Stimulated activated CD8-positive, alpha-beta memory T cell treated with anti-CD3 and anti-CD28 coated beads, Interleukin-2, amount 100 ng/mL, for 1 hour (primary cell): ENCODE measurements around the gene TMCO4.
"Not testable (repeated sequence)": the region's sequence is repeated elsewhere in the genome, so short reads cannot be mapped to it uniquely, and the experiment has no call there.

Source experiments
- DNase-seq, 2 donors: peaks; one replicate each; pipeline ENCODE4 v3.0.0-alpha.2; 2020; ENCODE audit warnings: low read depth in 2 of 2

Gene TMCO4

DNA sequence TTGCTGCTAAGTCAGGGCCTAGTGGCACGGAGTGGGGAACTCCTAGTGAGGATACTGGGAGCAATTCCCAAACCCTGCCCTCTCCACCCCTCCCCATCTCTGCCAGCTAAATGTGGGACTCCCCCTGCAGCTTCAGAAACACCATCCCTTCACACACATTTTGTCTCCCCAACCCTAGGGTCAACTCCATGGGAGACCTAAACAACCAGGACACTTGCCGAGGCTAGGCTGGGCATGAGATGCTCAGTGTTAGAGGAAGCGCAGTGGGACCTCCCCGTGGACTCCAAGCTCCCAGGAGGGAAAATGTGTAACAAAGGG, 13.9 kb upstream of the TMCO4 start:
- no peak for DNase-seq

DNA sequence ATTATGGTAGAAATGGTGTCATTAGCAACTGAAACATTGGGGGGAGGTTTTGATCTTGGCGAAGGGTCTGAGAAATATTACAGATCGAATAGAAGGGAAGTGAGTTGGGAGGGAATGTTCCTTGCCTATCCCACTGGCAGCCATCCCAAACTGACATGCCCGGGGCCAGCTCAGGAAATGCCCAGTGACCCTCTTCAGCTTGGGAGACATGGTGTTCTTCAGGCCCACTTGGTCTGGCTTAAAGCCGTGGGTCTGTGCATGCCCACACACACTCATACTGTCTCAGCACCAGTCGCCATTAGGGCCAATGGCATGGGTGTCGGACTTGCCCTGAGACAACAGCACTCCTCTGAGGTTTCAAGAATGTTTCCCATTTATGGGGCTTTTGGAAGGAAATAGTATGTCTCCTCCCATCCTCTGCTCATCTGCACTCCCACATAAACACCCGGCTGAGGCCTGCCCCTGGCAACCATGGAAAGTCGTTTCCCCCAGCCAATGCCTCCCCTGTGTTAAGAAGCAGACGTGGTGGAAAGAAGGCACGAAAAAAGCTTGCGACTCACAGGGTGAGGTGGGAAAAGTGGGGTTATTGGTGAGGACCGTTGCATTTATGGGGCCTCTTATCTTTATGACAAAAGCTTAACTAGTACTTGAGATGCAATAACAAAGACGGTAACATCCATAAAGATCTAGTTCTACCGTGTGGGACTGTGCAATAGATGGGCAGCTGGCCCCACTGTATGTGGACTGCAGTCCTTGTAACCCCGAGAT, 13.3 kb upstream of the TMCO4 start:
- DNase-seq: no peak

DNA sequence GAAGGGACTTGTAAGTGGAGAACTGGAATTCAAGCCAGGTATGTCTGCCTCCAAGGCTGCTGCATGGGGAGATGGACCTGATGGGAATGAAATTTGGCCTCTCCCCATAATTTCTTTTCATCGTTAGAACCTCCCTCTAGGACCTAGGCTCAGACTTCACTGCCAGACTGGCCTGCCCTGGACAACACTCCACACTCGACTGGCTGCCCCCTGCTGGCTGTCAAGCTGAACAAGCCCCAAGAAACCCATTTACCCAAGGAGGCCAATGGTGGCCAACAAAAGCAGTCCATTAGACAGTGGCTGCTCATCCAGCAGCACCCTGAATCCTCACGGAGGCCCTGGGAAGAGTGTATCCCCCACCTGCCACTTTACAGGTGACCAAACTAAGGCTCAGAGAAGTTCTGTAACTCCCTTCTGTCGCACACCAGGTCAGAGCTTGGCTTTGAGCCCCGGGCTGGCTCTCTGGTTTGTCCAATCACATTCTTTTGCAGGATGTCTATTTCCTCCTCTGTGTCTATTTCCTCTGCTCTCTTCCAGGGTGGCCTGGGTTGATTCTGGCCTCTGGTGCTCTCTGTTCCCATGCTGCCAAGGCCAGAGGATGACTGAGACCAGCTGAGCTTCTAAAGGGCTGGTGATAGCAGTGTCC, 11.6 kb upstream of the TMCO4 start:
- peak in 1 of 2 donors; percentile 14 for DNase-seq

DNA sequence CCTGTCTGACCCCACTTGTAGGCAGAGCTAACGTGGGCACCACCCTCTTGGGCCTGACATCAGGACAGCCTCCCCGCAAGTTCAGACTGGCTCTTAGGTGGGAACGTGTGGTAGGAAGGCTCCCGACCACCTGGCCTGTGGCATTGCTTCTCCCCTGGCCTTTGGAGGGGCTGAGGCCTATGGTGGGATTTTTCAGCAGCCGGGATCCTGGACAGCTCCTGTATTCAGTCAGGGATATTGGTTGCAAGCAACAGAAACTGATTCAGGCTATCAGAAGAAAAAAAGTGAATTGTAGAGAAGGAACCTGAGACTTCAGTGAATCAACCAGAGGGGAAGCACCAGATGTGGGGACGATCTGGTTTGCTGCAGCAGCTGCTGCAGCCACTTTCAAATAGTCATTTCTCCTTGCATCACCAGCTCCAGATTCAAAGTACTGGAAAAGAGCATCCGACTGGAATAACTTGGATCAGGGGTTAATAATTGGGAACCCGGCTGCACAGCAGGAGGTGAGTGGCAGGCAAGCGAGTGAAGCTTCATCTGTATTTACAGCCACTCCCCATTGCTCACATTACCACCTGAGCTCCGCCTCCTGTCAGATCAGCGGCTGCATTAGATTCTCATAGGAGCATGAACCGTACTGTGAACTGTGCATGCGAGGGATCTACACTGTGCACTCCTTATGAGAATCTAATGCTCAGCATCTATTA, 9.5 kb upstream of the TMCO4 start:
- no peak for DNase-seq

DNA sequence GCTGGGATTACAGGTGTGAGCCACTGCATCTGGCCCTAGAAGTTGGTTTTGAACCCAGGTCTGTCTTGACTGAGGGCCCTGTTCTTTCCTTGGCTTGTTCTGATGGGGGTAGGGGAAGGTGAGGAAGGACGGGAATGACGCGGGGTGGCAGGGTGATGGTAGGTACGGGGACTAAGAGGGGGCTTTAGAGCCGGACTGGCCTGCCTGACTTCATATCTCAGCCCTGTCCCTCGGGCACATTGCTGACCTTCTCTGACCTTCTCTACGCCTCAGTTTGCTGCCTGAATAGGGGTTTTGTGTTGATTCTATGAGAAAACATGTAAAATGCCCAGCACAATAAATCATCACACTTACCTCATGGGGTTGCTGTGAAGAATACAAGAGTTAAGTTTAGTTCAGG, 8.6 kb upstream of the TMCO4 start:
- no peak for DNase-seq

DNA sequence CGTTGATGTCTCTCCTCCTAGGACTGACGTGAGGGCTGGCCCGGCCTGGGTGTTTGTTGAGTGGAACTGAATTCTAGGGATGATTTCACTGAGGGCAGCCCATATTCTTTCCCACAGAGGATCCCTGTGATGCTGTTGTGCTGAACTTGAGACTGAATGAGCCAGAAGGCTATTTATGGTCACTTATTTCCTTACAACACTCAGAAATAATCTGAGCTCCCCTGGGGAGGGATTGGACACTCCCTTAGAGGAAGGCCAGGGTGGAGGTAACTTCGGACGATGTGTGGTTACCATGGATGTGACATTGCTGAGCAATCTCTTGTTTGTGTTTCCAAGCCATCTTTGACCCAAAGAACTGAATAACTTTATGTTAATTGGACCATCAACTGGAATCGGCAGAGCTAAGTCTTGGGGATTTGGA, 5.1 kb upstream of the TMCO4 start:
- no peak for DNase-seq

DNA sequence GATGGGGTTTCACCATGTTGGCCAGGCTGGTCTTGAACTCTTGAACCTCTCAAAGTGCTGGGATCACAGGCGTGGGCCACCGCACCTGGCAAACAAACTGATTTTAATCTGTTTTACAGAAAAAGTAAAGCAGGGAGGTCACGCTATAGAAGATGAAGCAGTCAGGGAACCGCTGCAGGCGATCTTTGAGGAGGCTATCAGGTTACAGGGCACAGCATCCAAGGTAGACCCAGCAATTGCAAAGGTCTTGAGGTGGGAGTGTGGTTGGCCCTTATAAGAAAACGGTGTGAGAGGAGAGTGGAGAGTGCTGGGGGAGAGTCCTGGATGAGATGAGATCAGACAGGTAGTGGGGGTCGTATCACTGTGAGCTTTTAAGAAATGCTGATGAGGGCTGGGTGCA, 2.6 kb upstream of the TMCO4 start:
- DNase-seq: no peak

DNA sequence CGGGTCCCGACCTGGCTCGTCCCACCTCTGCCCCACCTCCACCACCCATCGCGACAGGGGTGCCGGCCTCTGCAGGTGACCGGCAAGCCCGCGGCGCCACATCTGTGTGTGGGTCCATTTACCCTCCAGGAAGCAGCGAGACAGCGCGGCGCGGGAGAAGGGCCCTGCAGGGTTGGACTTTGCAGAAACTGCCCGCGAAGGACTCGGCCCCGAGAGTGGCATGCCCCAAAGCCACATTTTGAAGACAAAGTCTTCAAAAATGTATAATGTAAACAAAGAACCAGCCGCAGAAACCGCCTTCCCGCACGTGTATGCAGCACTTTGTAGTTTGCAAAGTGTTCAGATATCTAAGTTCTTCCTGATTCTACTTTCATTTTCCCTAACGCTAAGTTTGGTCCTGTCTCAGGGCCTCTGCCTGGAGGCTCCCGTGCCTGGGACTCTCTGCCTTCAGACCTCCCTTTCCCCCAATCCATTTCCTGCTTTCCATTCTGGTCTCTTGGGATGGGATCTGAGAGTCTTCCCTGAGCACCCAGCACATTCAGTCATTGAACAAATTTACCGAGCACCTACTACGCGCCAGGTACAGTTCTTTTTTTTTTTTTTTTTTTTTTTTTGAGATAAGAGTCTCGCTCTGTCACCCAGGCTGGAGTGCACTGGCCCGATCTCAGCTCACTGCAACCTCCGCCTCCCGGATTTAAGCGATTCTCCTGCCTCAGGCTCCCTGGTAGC, 524 bp upstream of the TMCO4 start:
- DNase-seq: peak; percentile 6 to 11

DNA sequence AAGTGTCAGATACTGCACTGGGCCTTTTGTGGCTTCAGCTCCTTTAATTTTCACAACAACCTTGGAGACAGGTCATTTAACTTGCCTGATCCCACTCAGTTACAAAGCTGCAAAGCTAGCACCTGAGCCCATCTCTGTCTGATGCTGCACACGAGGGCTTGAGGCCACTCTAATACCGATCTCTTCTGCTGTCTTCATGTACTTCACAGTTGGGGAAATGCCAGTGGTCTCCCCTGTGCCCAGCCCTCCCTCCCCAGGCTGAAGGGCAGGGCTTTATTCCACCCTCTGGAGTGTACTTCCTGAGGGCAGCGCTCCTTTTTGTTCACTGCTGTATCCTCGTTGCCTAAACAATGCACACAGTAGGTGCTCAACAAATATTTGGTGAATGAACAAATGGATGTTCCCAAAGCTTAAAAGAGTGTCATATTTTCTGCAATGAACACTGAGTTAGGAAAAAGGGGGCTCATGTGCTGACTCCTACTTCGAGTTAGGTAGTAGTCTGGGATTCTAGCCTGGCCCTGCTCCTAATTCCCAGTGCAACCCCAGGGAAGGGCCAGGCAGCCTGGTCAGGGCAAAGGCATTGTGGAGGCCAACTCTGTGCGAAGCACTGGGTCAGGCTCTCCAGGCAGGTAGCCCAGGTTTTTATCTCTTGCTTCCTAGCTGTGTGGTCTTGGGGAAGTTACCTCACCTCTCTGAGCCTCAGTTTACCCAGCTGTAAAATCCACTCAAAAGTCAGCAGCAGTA, 1.1 kb downstream of the TMCO4 start:
- no peak for DNase-seq

DNA sequence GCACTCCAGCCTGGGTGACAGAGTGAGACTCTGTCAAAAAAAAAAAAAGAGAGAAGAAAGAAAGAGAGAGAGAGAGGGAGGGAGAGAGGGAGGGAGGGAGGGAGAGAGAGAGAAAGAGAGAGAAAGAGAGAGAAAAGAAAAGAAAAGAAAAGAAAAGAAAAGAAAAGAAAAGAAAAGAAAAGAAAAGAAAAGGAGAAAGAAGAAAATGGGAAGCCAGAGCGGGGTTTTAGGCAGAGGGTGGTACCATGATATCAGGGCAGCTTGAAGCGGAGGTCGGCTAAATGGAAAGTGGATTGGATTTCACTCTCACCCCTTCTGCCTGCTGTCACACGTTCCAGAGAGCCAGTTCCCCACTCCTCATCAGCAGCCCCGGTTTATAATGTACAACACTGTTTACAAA, 1.9 kb downstream of the TMCO4 start:
- DNase-seq: no peak

DNA sequence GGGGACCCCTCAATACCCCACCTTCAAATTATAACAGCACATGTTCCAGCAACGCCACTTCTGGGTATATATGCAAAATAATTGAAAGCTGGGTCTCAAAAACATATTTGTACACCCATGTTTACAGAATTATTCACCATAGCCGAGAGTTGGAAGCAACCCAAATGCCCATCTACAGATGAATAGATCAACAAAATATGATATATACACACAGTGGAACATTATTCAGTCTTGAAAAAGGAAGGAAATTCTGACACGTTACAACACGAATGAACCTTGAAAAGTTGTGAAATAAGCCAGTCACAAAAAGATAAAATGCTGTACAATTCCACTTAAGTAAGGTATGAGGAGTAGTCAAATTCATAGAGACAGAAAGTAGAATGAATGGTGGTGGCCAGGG, 5.1 kb downstream of the TMCO4 start:
- DNase-seq: no peak

DNA sequence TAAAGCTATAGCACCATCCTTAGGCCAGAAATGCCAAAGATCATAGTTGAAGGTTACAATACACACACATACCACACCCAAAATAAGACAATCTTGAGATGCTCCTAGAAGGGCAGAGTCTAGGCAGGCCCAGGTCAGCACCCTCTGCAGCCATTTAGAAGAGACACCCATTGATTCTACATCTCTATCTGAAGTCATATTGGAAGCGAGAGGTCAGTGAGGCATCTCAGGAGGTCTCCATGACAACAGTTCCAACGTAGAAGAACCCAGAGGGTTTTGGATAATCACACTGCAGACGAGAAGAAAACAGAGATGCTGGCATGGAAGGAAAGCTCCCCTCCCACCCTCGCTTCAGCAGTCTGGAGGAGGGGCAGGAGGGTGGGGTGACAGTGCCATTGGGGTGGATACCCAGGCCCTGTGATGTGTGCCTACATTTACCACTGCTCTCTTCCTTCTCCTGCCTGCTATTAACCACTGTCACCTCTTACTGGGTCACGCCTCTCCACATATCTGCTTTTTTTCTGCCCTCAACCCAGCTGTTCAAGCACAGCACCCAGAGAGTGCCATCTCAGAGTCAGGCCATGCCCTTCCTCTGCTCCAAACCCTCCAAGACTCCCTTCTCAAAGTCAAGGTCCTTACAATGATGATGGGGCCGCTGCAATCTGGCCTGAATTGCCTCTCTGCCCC, 6.2 kb downstream of the TMCO4 start:
- no peak for DNase-seq

DNA sequence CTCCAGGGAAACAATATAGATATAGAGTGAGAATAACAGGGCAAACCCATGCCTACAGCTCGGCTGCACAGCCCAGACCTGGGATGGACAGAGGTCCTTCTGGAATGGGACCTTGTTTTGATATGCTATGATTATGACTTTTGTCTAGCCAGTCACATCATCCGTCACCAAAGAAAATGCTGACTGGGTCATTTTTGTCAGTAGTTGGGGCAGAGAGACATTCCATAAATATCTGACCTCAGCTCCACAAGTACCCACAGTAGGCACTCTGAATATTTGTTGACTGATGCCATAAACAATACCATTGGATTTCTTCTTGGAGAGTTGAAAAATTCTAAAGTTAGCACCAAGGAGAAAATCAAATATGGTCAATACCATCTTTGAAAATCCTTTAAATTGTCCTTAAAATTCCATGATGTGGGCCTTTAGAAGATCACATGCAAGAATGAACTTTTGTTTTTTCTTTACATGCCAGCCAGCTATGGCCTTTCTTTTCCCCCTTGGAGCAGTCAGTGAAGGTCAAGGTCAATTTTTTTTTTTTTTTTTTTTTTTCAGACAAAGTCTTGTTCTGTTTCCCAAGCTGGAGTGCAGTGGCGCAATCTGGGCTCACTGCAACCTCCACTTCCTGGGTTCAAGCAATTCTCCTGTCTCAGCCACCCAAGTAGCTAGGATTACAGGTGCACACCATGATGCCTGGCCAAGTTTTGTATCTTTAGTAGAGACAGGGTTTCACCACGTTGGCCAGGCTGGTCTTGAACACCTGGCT, 7.3 kb downstream of the TMCO4 start:
- DNase-seq: no peak

DNA sequence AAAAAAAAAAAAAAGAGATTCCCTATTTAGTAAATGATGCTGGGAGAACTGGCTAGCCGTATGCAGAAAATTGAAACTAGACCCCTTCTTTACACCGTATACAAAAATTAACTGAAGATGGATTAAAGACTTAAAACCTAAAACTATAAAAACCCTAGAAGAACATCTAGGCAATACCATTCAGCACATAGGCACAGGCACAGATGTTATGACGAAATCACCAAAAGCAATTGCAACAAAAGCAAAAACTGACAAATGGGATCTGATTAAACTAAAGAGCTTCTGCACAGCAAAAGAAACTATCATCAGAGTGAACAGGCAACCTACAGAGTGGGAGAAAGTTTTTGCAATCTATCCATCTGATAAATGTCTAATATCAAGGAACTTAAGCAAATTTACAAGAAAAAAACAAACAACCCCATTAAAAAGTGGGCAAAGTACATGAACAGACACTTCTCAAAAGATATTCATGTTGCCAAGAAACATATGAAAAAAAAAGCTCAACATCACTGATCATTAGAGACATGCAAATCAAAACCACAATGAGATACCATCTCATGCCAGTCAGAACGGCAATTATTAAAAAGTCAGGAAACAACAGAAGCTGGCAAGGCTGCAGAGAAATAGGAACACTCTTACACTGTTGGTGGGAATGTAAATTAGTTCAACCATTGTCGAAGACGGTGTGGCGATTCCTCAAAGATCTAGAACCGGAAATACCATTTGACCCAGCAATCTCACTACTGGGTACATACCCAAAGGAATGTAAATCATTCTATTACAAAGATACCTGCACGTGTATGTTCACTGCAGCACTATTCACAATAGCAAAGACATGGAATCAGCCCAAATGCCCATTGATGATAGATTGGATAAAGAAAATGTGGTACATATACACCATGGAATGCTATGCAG, 9.4 kb downstream of the TMCO4 start:
- not testable (repeated sequence) for DNase-seq

DNA sequence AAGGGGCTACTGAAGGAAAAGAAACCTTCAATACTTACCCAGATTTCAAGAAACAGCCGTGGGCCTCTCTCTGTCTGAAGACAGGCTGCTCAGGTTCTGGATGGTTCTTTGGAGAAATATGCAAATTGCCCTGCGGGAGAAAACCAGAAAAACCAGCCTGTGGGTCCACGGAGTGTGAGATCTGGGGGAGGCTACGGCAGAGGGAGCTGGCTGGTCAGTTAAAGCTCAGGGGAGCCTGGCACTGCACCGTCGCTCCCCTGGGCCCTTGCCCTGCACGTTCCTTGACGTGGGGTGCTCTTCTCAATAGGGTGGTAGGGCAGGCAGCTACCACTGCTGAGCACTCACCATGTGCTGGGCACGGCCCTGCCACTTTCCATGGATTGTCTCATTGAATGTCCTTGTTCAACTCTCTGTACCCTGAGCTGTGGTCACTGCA, 12.7 kb downstream of the TMCO4 start:
- DNase-seq: no peak

DNA sequence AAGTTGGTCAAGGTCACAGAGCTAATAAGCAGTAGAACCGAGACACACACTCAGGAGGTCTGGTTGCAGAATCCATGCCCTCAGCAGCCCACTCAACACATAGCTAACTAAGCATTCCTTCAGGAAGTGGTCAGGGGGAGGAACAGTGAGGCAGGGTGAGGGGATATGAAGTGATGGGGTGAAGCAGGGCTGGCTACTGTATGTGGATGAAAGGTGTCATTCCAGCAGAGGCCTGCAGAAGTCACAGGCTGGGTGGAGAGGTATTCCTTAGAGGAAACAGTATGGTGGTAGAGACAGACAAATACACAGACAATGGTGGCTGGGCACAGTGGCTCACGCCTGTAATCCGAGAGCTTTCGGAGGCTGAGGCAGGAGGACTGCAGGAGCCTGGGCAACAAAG, 14.1 kb downstream of the TMCO4 start:
- DNase-seq: no peak

DNA sequence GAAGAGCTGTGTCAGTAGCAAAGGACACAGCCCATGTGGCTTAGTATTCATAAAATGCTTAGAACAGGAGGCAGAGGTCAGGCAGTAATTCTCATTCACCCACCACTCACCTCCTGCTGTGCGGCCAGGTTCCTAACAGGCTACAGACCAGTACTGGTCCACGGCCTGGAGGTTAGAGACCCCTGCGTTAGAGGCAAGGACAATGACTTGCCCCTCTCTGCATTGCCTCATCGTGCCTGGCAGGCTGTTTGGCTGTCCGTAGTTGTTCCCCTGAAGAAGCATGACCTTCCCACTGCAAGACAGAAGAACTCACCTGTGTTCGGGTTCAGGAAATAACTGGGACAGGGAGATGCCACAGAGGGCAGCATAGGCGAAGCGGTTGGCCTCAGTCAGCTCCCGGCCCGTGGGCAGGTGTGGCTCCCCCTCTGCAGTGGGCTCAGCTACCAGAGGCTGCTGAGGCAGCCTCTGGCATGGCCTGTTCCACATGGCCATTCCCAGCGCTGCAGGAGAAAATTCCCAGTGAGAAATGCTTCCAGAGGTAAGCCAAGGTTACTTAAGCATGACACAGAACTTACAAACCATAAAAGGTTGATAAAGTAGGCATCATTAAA, 19.3 kb downstream of the TMCO4 start:
- DNase-seq: no peak

DNA sequence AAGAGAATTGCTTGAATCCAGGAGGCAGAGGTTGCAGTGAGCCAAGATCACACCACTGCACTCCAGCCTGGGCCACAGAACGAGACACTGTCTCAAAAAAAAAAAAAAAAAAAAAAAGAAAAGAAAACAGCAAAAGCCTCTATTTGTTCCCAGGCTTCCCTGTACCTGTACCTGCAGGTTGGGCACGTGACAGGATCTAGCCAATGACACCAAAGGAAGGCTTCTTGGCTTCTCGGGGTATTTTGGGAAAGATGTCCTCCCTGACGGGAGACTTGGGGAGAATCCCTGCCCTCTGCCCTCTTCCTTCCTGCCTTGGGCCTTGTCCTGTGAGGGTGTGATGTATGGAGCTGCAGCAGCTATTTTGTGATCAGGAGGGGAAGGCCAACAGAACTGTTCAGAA, 22.8 kb downstream of the TMCO4 start:
- no peak for DNase-seq

DNA sequence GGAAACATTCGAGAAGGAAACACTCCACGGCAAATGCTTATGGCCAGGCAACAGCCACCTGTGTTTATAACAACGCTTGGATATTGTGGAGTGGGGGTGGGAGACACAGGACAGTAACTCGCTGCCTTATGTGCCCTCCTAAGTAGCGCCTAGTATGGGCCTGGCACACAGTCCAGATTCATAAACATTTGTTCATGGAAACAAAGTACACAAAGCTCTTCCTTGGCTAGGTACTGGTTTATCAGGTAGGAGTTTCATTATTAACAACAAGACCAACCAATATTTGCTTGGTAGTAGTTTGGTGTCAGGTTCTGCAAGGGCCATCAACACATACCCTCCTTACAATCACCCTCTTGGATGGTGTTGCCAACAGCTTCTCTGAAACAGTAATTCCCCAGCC, 23.4 kb downstream of the TMCO4 start:
- no peak for DNase-seq
